DMS114 treated with DMSO at 0.1 percent for 48 hours (cell line): ENCODE data around the gene TNFRSF6B.

ENCODE experiments used
- DNase-seq: peaks from one replicate; lab custom pipeline; 2025; ENCODE audit not compliant: unreplicated experiment; lab: John Stamatoyannopoulos, UW

The TNFRSF6B gene

GRCh38 chr20:63746751-63747315 is 50.4 kb downstream of the TNFRSF6B start:
- DNase-seq: no peak

DNA sequence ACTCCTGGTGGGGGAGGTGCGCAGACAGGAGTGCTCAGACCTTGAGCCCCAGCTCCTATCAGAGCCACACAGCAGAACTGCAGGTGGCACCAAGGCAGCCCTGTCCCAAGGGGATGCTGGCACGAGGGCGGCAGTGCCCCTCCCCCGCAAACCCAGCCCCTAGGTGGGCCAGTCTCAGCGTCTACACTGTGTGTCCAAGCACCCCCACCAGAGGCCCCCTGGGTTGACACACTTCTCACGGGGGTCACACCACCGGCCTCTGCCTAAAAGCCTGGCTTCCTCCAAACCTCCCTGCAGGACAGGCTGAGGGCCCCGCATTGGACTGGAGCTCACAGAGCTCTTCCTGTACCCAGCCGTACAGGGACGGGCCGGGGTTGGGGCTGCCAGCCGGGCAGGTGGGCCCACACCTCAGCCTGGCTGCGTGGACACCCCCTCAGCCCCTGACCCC is 51.2 kb downstream of the TNFRSF6B start:
- DNase-seq: no peak
